Astrocyte (in vitro differentiated cells and primary cell): ENCODE measurements around the gene XPNPEP3. TPM values are rescaled to one million over a fixed set of nuclear protein-coding genes. Genes with fewer than 3 reads are reported as not detected.
"Not testable (repeated sequence)": the region's sequence is repeated elsewhere in the genome, so short reads cannot be mapped to it uniquely, and the experiment has no call there.

Source experiments
- DNase-seq: peaks from one replicate; pipeline ENCODE4 v3.0.0-alpha.2; 2010; ENCODE audit warnings: low read depth
- FAIRE-seq: peaks from 2 replicates; lab custom pipeline; 2011; peaks lifted over from hg19 to GRCh38; lab: Jason Lieb, UNC
- H2AFZ ChIP-seq: 2 replicates; pipeline ENCODE4 v1.6.0; 2012; ENCODE audit warnings: low read depth, low read length, inconsistent platforms
- H3K27ac ChIP-seq: 2 replicates; pipeline ENCODE4 v1.5.1; 2011; ENCODE audit warnings: low read depth, low read length, inconsistent platforms
- H3K27me3 ChIP-seq: 2 replicates; pipeline ENCODE4 v1.6.0; 2011; ENCODE audit warnings: low read length, inconsistent platforms; ENCODE audit not compliant: insufficient read depth
- H3K36me3 ChIP-seq: 2 replicates; pipeline ENCODE4 v1.5.1; 2011; ENCODE audit warnings: low read length, inconsistent platforms; ENCODE audit not compliant: insufficient read depth
- H3K4me1 ChIP-seq: 2 replicates; pipeline ENCODE4 v1.5.1; 2011; ENCODE audit warnings: low read length, inconsistent platforms; ENCODE audit not compliant: insufficient read depth
- H3K4me2 ChIP-seq: 2 replicates; pipeline ENCODE4 v1.6.0; 2012; ENCODE audit warnings: low read length, inconsistent platforms
- H3K4me3 ChIP-seq: 2 replicates; pipeline ENCODE4 v1.5.1; 2011; ENCODE audit warnings: low read depth, mild to moderate bottlenecking, low read length, inconsistent platforms; ENCODE audit not compliant: insufficient read depth
- H3K79me2 ChIP-seq: 2 replicates; pipeline ENCODE4 v1.6.0; 2012; ENCODE audit warnings: mild to moderate bottlenecking, low read length, inconsistent platforms; ENCODE audit not compliant: insufficient read depth
- H3K9ac ChIP-seq: 2 replicates; pipeline ENCODE4 v1.6.0; 2012; ENCODE audit warnings: mild to moderate bottlenecking, low read length, inconsistent platforms
- H3K9me3 ChIP-seq: 2 replicates; pipeline ENCODE4 v1.5.1; 2012; ENCODE audit warnings: low read depth, mild to moderate bottlenecking, low read length, inconsistent platforms; ENCODE audit not compliant: insufficient read depth
- H4K20me1 ChIP-seq: 2 replicates; pipeline ENCODE4 v1.6.0; 2012; ENCODE audit warnings: low read length, inconsistent platforms; ENCODE audit not compliant: insufficient read depth
- H3K27ac Mint-ChIP-seq: one replicate; pipeline ENCODE4 v1.8.0; 2021; ENCODE audit warnings: mild to moderate bottlenecking, mixed read lengths; ENCODE audit not compliant: unreplicated experiment
- H3K27me3 Mint-ChIP-seq: one replicate; pipeline ENCODE4 v1.8.0; 2021; ENCODE audit warnings: low read depth, mixed read lengths; ENCODE audit not compliant: unreplicated experiment
- H3K36me3 Mint-ChIP-seq: one replicate; pipeline ENCODE4 v1.8.0; 2021; ENCODE audit warnings: low read depth, mixed read lengths; ENCODE audit not compliant: unreplicated experiment
- H3K4me1 Mint-ChIP-seq: one replicate; pipeline ENCODE4 v1.8.0; 2021; ENCODE audit warnings: low read depth, mixed read lengths; ENCODE audit not compliant: unreplicated experiment
- H3K4me3 Mint-ChIP-seq: one replicate; pipeline ENCODE4 v1.8.0; 2021; ENCODE audit warnings: mild to moderate bottlenecking, moderate library complexity, mixed read lengths; ENCODE audit not compliant: unreplicated experiment
- H3K9me3 Mint-ChIP-seq: one replicate; pipeline ENCODE4 v1.8.0; 2021; ENCODE audit warnings: mild to moderate bottlenecking, mixed read lengths; ENCODE audit not compliant: unreplicated experiment
- EZH2 ChIP-seq: IDR thresholded peaks from 2 replicates; pipeline ENCODE4 v1.6.1; 2012; ENCODE audit warnings: mild to moderate bottlenecking, low read length, inconsistent platforms; ENCODE audit not compliant: insufficient read depth
- total RNA-seq: library from RNA; stranded (reverse); gene quantifications from 2 replicates; pipeline ENCODE4 v1.2.1, GENCODE V29; 2021
- TF ChIP-seq, protein P1 (sequence below): IDR thresholded peaks from 2 replicates; pipeline ENCODE4 v1.5.1; 2011; ENCODE audit warnings: low read depth, mild to moderate bottlenecking, inconsistent platforms, low read length, moderate library complexity; ENCODE audit not compliant: insufficient read depth

Gene XPNPEP3
- total RNA-seq, 1 donor from 2014 or later: 21.8 TPM

DNA sequence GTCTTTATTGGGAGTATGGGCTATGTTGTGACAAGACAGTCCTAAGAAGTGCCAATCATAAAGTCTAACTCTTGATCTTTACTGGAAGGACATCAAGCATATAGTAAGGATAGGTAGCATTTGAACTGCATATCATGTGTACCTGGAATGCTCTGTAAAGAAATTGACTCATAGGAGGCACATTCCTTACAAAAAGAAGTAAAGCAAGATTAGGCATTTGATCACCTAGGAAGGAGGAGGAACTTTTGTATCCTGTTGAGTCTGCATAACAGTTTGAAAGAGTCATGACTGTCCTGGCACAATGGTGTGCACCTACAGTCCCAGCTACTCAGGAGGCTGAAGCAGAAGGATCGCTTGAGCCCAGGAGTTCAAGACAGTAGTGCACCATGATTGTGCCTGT is 47.2 kb downstream of the XPNPEP3 start:
- Mint-ChIP-seq H3K4me1 (no peaks in the 10 kb centered on the region), H3K9me3 (no peaks in the 10 kb centered on the region), H3K27me3 (no peaks in the 10 kb centered on the region), H3K4me3 (no peak overlapping the region), H3K27ac (no peak overlapping the region), H3K36me3 (peaks cover 7% of the 10 kb centered on the region)
- Histone ChIP-seq H3K36me3 (peaks cover 5% of the 10 kb centered on the region), H3K9ac (no peak overlapping the region), H3K79me2 (no peaks in the 10 kb centered on the region), H4K20me1 (no peaks in the 10 kb centered on the region), H3K4me1 (no peaks in the 10 kb centered on the region), H3K4me3 (no peak overlapping the region), H3K27ac (no peak overlapping the region), H2AFZ (no peak overlapping the region), H3K9me3 (no peaks in the 10 kb centered on the region), H3K27me3 (no peaks in the 10 kb centered on the region), H3K4me2 (no peak overlapping the region)
- no peak for TF ChIP-seq EZH2
- TF ChIP-seq, protein P1, sequence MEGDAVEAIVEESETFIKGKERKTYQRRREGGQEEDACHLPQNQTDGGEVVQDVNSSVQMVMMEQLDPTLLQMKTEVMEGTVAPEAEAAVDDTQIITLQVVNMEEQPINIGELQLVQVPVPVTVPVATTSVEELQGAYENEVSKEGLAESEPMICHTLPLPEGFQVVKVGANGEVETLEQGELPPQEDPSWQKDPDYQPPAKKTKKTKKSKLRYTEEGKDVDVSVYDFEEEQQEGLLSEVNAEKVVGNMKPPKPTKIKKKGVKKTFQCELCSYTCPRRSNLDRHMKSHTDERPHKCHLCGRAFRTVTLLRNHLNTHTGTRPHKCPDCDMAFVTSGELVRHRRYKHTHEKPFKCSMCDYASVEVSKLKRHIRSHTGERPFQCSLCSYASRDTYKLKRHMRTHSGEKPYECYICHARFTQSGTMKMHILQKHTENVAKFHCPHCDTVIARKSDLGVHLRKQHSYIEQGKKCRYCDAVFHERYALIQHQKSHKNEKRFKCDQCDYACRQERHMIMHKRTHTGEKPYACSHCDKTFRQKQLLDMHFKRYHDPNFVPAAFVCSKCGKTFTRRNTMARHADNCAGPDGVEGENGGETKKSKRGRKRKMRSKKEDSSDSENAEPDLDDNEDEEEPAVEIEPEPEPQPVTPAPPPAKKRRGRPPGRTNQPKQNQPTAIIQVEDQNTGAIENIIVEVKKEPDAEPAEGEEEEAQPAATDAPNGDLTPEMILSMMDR: no peak
- DNase-seq (no peak), FAIRE-seq (peak; percentile 34)

DNA sequence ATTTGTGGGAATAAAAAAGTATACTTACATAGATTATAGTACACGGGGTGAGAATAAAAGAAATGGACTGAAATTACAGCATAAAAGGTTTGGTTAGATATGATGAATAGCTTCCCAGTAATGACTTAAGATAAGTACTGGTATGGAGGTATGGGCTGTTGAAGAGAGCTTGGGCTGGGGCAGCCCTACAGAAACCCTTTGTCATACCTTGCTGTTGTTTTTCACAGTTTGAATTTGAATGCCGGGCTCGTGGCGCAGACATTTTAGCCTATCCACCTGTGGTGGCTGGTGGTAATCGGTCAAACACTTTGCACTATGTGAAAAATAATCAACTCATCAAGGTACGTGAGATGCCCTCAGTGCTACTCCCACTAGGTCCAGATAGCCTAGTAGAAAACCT is 51.9 kb downstream of the XPNPEP3 start:
- no peak for DNase-seq
- Histone ChIP-seq H3K79me2 (no peaks in the 10 kb centered on the region), H3K4me1 (no peaks in the 10 kb centered on the region), H3K4me3 (no peak overlapping the region), H3K9me3 (no peaks in the 10 kb centered on the region), H4K20me1 (no peaks in the 10 kb centered on the region), H3K9ac (no peak overlapping the region), H2AFZ (no peak overlapping the region), H3K4me2 (no peak overlapping the region), H3K27ac (no peak overlapping the region), H3K36me3 (peaks cover 10% of the 10 kb centered on the region), H3K27me3 (no peaks in the 10 kb centered on the region)
- no peak for FAIRE-seq
- no peak overlapping the region for H3K27ac Mint-ChIP-seq
- no peak overlapping the region for H3K4me3 Mint-ChIP-seq
- no peak for TF ChIP-seq EZH2
- TF ChIP-seq, protein P1: no peak
- no peaks in the 10 kb centered on the region for H3K9me3 Mint-ChIP-seq
- H3K27me3 Mint-ChIP-seq: no peaks in the 10 kb centered on the region
- H3K36me3 Mint-ChIP-seq: peaks cover 9% of the 10 kb centered on the region
- peaks cover 2% of the 10 kb centered on the region for H3K4me1 Mint-ChIP-seq

DNA sequence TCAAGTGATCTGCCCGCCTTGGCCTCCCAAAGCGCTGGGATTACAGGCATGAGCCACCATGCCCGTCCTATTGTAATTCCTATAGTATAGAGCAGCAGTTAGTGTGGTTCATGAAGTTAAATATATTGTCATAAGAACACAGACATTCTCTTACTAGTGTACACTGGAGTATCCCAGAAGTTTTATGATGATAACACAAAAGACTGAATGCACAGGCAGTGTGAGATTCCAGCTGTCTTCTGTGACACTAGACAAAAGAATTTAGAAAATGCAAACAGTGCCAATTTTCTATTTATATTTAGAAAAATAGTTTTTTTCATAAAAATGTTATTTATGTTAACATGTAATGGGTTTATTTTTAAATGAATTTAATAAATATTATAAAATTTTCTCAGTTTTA is 54.8 kb downstream of the XPNPEP3 start:
- Histone ChIP-seq H3K4me3 (no peak overlapping the region), H3K9ac (no peak overlapping the region), H3K9me3 (no peaks in the 10 kb centered on the region), H3K4me2 (no peak overlapping the region), H3K4me1 (no peaks in the 10 kb centered on the region), H2AFZ (no peak overlapping the region), H4K20me1 (no peaks in the 10 kb centered on the region), H3K36me3 (peaks cover 5% of the 10 kb centered on the region), H3K27me3 (no peaks in the 10 kb centered on the region), H3K79me2 (no peaks in the 10 kb centered on the region), H3K27ac (no peak overlapping the region)
- no peak for TF ChIP-seq EZH2
- TF ChIP-seq, protein P1: no peak
- Mint-ChIP-seq H3K4me3 (no peak overlapping the region), H3K4me1 (peaks cover 2% of the 10 kb centered on the region), H3K36me3 (peaks cover 12% of the 10 kb centered on the region), H3K27ac (no peak overlapping the region), H3K27me3 (no peaks in the 10 kb centered on the region), H3K9me3 (no peaks in the 10 kb centered on the region)
- DNase-seq (no peak), FAIRE-seq (no peak)

DNA sequence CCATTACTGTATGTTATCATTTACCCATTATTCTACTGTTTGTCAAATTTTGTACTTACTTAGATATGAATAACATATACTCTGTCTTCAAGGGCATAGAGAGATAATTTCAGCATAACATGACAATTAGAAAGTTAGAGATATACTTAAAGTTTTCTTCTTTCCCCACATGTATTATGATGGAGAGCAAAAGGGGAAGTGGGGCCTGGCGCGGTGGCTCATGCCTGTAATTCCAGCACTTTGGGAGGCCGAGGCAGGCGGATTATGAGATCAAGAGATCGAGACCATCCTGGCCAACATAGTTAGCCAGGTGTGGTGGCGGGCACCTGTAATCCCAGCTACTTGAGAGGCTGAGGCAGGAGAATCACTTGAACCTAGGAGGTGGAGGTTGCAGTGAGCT is 56.0 kb downstream of the XPNPEP3 start:
- H2AFZ ChIP-seq, H3K27me3 Mint-ChIP-seq, H3K27ac Mint-ChIP-seq, H3K4me1 Mint-ChIP-seq, H3K9ac ChIP-seq, H3K9me3 Mint-ChIP-seq, H3K4me2 ChIP-seq, H3K79me2 ChIP-seq, H3K4me3 Mint-ChIP-seq, FAIRE-seq, H3K9me3 ChIP-seq, DNase-seq, H3K4me1 ChIP-seq, H3K36me3 ChIP-seq, H3K27ac ChIP-seq, H3K27me3 ChIP-seq, H3K4me3 ChIP-seq, H4K20me1 ChIP-seq: not testable (repeated sequence)
- peaks cover 12% of the 10 kb centered on the region for H3K36me3 Mint-ChIP-seq
